GM23338 (cell line): ENCODE results near the gene LRMDA. TPM values are rescaled to one million over a fixed set of nuclear protein-coding genes. Genes with fewer than 3 reads are reported as not detected.

Experiments used
- ATAC-seq: fragments of 200-7000 bp; cut with Tn5 transposase; 3 replicates; pipeline ENCODE4 v1.9.1; 2020
- DNase-seq: peaks from one replicate; pipeline ENCODE4 v3.0.0-alpha.2; 2015; ENCODE audit warnings: low spot score
- H2AFZ ChIP-seq: fragments of 200-600 bp; sonication (generic); 2 replicates; pipeline ENCODE4 v1.8.0; 2016; ENCODE audit warnings: antibody characterized with exemption, mild to moderate bottlenecking, moderate library complexity
- H3F3A ChIP-seq: fragments of 200-600 bp; sonication (generic); replicated peaks from 2 replicates; pipeline ENCODE4 v1.8.0; 2017; ENCODE audit warnings: antibody characterized with exemption, mixed run types, low read depth
- H3K27ac ChIP-seq: fragments of 200-600 bp; sonication (generic); 2 replicates; pipeline ENCODE4 v1.6.1; 2016; ENCODE audit warnings: low read depth
- H3K27me3 ChIP-seq: fragments of 200-600 bp; sonication (generic); 2 replicates; pipeline ENCODE4 v1.8.0; 2016; ENCODE audit warnings: mild to moderate bottlenecking, mixed run types, moderate library complexity; ENCODE audit not compliant: insufficient read depth
- H3K36me3 ChIP-seq: fragments of 200-600 bp; sonication (generic); 2 replicates; pipeline ENCODE4 v1.8.0; 2016; ENCODE audit warnings: mild to moderate bottlenecking; ENCODE audit not compliant: insufficient read depth
- H3K4me1 ChIP-seq: fragments of 200-600 bp; sonication (generic); 2 replicates; pipeline ENCODE4 v1.8.0; 2016; ENCODE audit warnings: mild to moderate bottlenecking, moderate library complexity; ENCODE audit not compliant: insufficient read depth
- H3K4me2 ChIP-seq: fragments of 200-600 bp; sonication (generic); 2 replicates; pipeline ENCODE4 v1.7.1; 2017; ENCODE audit warnings: mixed run types
- H3K4me3 ChIP-seq: fragments of 200-600 bp; sonication (generic); 2 replicates; pipeline ENCODE4 v1.6.1; 2016; ENCODE audit warnings: mixed run types
- H3K79me2 ChIP-seq: fragments of 200-600 bp; sonication (generic); replicated peaks from 2 replicates; pipeline ENCODE4 v1.8.0; 2017; ENCODE audit warnings: mild to moderate bottlenecking; ENCODE audit not compliant: insufficient read depth
- H3K9me2 ChIP-seq: fragments of 200-600 bp; sonication (generic); 2 replicates; pipeline ENCODE4 v1.8.0; 2017; ENCODE audit not compliant: insufficient read depth
- H4K20me1 ChIP-seq: fragments of 200-600 bp; sonication (generic); replicated peaks from 2 replicates; pipeline ENCODE4 v1.8.0; 2017; ENCODE audit warnings: mild to moderate bottlenecking; ENCODE audit not compliant: insufficient read depth
- H3K27ac Mint-ChIP-seq: 2 replicates; pipeline ENCODE4 v1.8.0; 2020; ENCODE audit warnings: inconsistent platforms, mild to moderate bottlenecking, moderate library complexity, mixed read lengths
- H3K27me3 Mint-ChIP-seq: 3 replicates; pipeline ENCODE4 v1.8.0; 2022; ENCODE audit warnings: low read depth, mild to moderate bottlenecking, moderate library complexity, mixed read lengths, inconsistent platforms; ENCODE audit not compliant: insufficient read depth, poor library complexity
- H3K36me3 Mint-ChIP-seq: 3 replicates; pipeline ENCODE4 v1.8.0; 2021; ENCODE audit warnings: low read depth, mild to moderate bottlenecking, inconsistent platforms, moderate library complexity, mixed read lengths
- H3K4me1 Mint-ChIP-seq: 3 replicates; pipeline ENCODE4 v1.8.0; 2020; ENCODE audit warnings: mild to moderate bottlenecking, inconsistent platforms, mixed read lengths
- H3K4me3 Mint-ChIP-seq: 3 replicates; pipeline ENCODE4 v1.8.0; 2021; ENCODE audit warnings: moderate library complexity, mild to moderate bottlenecking, inconsistent platforms, mixed read lengths
- H3K9me3 Mint-ChIP-seq: 3 replicates; pipeline ENCODE4 v1.8.0; 2020; ENCODE audit warnings: moderate library complexity, mild to moderate bottlenecking, inconsistent platforms, mixed read lengths
- CTCF ChIP-seq, 2 experiments: fragments of 200-600 bp in 1 of 2; sonication (generic) in 1 of 2; conservative IDR thresholded peaks; 2 replicates each; pipeline versions ENCODE4 v1.5.1 to v1.6.1; 2016 to 2017; ENCODE audit warnings: antibody characterized with exemption in 2 of 2, low read depth in 2 of 2, mild to moderate bottlenecking in 2 of 2, moderate library complexity in 1 of 2
- EZH2 ChIP-seq: fragments of 200-600 bp; sonication (generic); IDR thresholded peaks from one replicate; pipeline ENCODE4 v1.8.0; 2017; ENCODE audit warnings: antibody characterized with exemption, mild to moderate bottlenecking, low read depth; ENCODE audit not compliant: unreplicated experiment
- EZH2phosphoT487 ChIP-seq: fragments of 200-600 bp; sonication (generic); IDR thresholded peaks from one replicate; pipeline ENCODE4 v1.8.1; 2018; ENCODE audit warnings: antibody characterized with exemption; ENCODE audit not compliant: unreplicated experiment
- POLR2AphosphoS5 ChIP-seq: IDR thresholded peaks from 2 replicates; pipeline ENCODE4 v1.6.1; 2016; ENCODE audit warnings: antibody characterized with exemption, low read depth
- STAT1 ChIP-seq: IDR thresholded peaks from one replicate; pipeline ENCODE4 v1.6.1; 2016; ENCODE audit warnings: antibody characterized with exemption; ENCODE audit not compliant: unreplicated experiment
- polyA plus RNA-seq: library from polyadenylated mRNA; unstranded; fragments of >200 nt; fragmentation: Nextera tagmentation; extraction: Ambion mirVana; gene quantifications from 2 replicates; pipeline ENCODE4 v1.2.1, GENCODE V29; 2016
- total RNA-seq: library from RNA; depleted of rRNA; stranded (reverse); fragments of >200 nt; shearing (Covaris generic); gene quantifications from 2 replicates; pipeline ENCODE4 v1.2.3, GENCODE V29; 2014

The LRMDA gene
- total and polyA plus RNA-seq, 2 experiments from 2014 or later: 0.90 to 1.8 TPM

GRCh38 chr10:75399461-75400162 is 31.8 kb upstream of the LRMDA start:
- peaks cover 96% of the 10 kb centered on the region for H3K27me3 Mint-ChIP-seq
- peak; percentile 8 for ATAC-seq
- Histone ChIP-seq H3K9me2 (no peaks in the 10 kb centered on the region), H3K36me3 (no peaks in the 10 kb centered on the region), H3K27ac (no peak overlapping the region), H3K27me3 (peaks cover 98% of the 10 kb centered on the region), H3F3A (peaks cover 14% of the 10 kb centered on the region; the same call in 1 of the 2 replicates), H3K4me2 (peak overlapping the region; percentile 85), H4K20me1 (peaks cover 8% of the 10 kb centered on the region), H3K4me1 (peaks cover 35% of the 10 kb centered on the region), H2AFZ (peak overlapping the region; percentile 69), H3K79me2 (no peaks in the 10 kb centered on the region), H3K4me3 (peak overlapping the region; percentile 65)
- no peak overlapping the region for H3K27ac Mint-ChIP-seq
- peaks cover 3% of the 10 kb centered on the region; the same call in 2 of the 3 replicates for H3K9me3 Mint-ChIP-seq
- TF ChIP-seq EZH2: peak; percentile 75
- no peak for TF ChIP-seq POLR2AphosphoS5
- TF ChIP-seq CTCF (conservative IDR thresholded peaks at IDR 0.05; ENCODE audit: low read depth in 2 of 2): peak; percentile 19 to 64; a peak in 2 of 4 replicates
- peak overlapping the region; percentile 70 for H3K4me3 Mint-ChIP-seq
- H3K4me1 Mint-ChIP-seq: peaks cover 24% of the 10 kb centered on the region
- H3K36me3 Mint-ChIP-seq: peaks cover 2% of the 10 kb centered on the region; the same call in 1 of the 3 replicates
- peak; percentile 82 for DNase-seq

GRCh38 chr10:75400163-75400770 is 31.2 kb upstream of the LRMDA start:
- H3K36me3 Mint-ChIP-seq: no peaks in the 10 kb centered on the region
- H3K4me1 Mint-ChIP-seq: peaks cover 19% of the 10 kb centered on the region

More at GRCh38 chr10:75400163-75400770, 31.2 kb upstream of the LRMDA start:
- H3K27ac Mint-ChIP-seq: no peak overlapping the region
- DNase-seq (no peak), ATAC-seq (no peak)
- no peak for TF ChIP-seq STAT1
- peak; percentile 88 for TF ChIP-seq EZH2
- TF ChIP-seq EZH2phosphoT487: peak; percentile 27
- peaks cover 96% of the 10 kb centered on the region for H3K27me3 Mint-ChIP-seq
- Histone ChIP-seq H3K9me2 (no peaks in the 10 kb centered on the region), H3K79me2 (no peaks in the 10 kb centered on the region), H3K4me1 (peaks cover 41% of the 10 kb centered on the region), H3K27me3 (peaks cover 98% of the 10 kb centered on the region), H2AFZ (peak overlapping the region; percentile 93; the same call in 1 of the 2 replicates), H3K4me3 (peak overlapping the region; percentile 65), H3K36me3 (no peaks in the 10 kb centered on the region), H3K4me2 (peak overlapping the region; percentile 85), H3F3A (peaks cover 14% of the 10 kb centered on the region; the same call in 1 of the 2 replicates), H3K27ac (no peak overlapping the region), H4K20me1 (peaks cover 8% of the 10 kb centered on the region)
- no peaks in the 10 kb centered on the region; the same call in 2 of the 3 replicates for H3K9me3 Mint-ChIP-seq
- H3K4me3 Mint-ChIP-seq: peak overlapping the region; percentile 70
